Naive thymus-derived CD4-positive, alpha-beta T cell (primary cell): ENCODE data around the gene STMND1. TPM values are rescaled to one million over a fixed set of nuclear protein-coding genes. Genes with fewer than 3 reads are reported as not detected.

Experiments used
- ATAC-seq: fragments of 150-1000 bp; cut with Tn5 transposase; 2 replicates; pipeline ENCODE4 v1.10.0; 2021; ENCODE audit warnings: mild to moderate bottlenecking, moderate library complexity
- CTCF ChIA-PET: fragments of 350-600 bp; sonication (Branson Sonifier 250); formaldehyde crosslinking; loops from one replicate; lab custom pipeline; 2021; ENCODE audit warnings: antibody characterized with exemption; lab: Charles Lee
- POLR2A ChIA-PET: fragments of 350-600 bp; sonication (Branson Sonifier 250); formaldehyde crosslinking; loops from one replicate; lab custom pipeline; 2021; ENCODE audit warnings: antibody characterized with exemption, inconsistent platforms; lab: Charles Lee
- DNase-seq, 9 donors: peaks; one replicate each; pipeline versions ENCODE4 v3.0.0 to v3.0.0-alpha.2; 2020 to 2022; ENCODE audit warnings: mixed read lengths in 1 of 9
- H3K27ac ChIP-seq: one replicate; pipeline ENCODE4 v1.7.0; 2013; ENCODE audit warnings: mild to moderate bottlenecking, low read depth, low read length, moderate library complexity
- H3K27me3 ChIP-seq, 2 donors: one replicate each; pipeline ENCODE4 v1.7.0; 2013; ENCODE audit warnings: low read length in 2 of 2, mild to moderate bottlenecking in 2 of 2, moderate library complexity in 2 of 2; ENCODE audit not compliant: control insufficient read depth in 2 of 2, insufficient read depth in 2 of 2
- H3K36me3 ChIP-seq, 3 experiments: 1 replicate in 2 of 3; 2 replicates in 1 of 3; pipeline ENCODE4 v1.7.0; 2013; ENCODE audit warnings: low read length in 3 of 3, mild to moderate bottlenecking in 3 of 3, moderate library complexity in 1 of 3; ENCODE audit not compliant: insufficient read depth in 3 of 3, control insufficient read depth in 2 of 3
- H3K4me1 ChIP-seq, 2 donors: one replicate each; pipeline ENCODE4 v1.7.0; 2013; ENCODE audit warnings: low read length in 2 of 2, mild to moderate bottlenecking in 2 of 2, moderate library complexity in 1 of 2; ENCODE audit not compliant: control insufficient read depth in 2 of 2, insufficient read depth in 2 of 2
- H3K4me3 ChIP-seq: 2 replicates; pipeline ENCODE4 v1.7.0; 2013; ENCODE audit warnings: mild to moderate bottlenecking, low read length
- H3K9me3 ChIP-seq, 3 experiments: 1 replicate in 2 of 3; 2 replicates in 1 of 3; pipeline ENCODE4 v1.7.0; 2013; ENCODE audit warnings: low read length in 3 of 3; ENCODE audit not compliant: control insufficient read depth in 2 of 3
- H3K27ac Mint-ChIP-seq, 9 donors: one replicate each; pipeline ENCODE4 v1.8.0; 2020 to 2022; ENCODE audit warnings: mixed read lengths in 9 of 9, mild to moderate bottlenecking in 8 of 9, moderate library complexity in 5 of 9, inconsistent platforms in 2 of 9
- H3K27me3 Mint-ChIP-seq, 5 donors: one replicate each; pipeline ENCODE4 v1.8.0; 2021 to 2022; ENCODE audit warnings: mixed read lengths in 5 of 5, mild to moderate bottlenecking in 1 of 5
- H3K36me3 Mint-ChIP-seq, 5 donors: one replicate each; pipeline ENCODE4 v1.8.0; 2020 to 2022; ENCODE audit warnings: mixed read lengths in 5 of 5, mild to moderate bottlenecking in 3 of 5, inconsistent platforms in 1 of 5
- H3K4me1 Mint-ChIP-seq, 7 donors: one replicate each; pipeline ENCODE4 v1.8.0; 2020 to 2022; ENCODE audit warnings: mixed read lengths in 7 of 7, mild to moderate bottlenecking in 3 of 7, inconsistent platforms in 1 of 7
- H3K4me3 Mint-ChIP-seq, 10 donors: one replicate each; pipeline ENCODE4 v1.8.0; 2020 to 2022; ENCODE audit warnings: mild to moderate bottlenecking in 10 of 10, mixed read lengths in 10 of 10, moderate library complexity in 6 of 10, inconsistent platforms in 2 of 10
- H3K9me3 Mint-ChIP-seq, 11 donors: one replicate each; pipeline ENCODE4 v1.8.0; 2020 to 2022; ENCODE audit warnings: mixed read lengths in 11 of 11, mild to moderate bottlenecking in 4 of 11, inconsistent platforms in 1 of 11, moderate library complexity in 1 of 11
- intact Hi-C, 2 donors: fragments of 100-400 bp; cut with micrococcal nuclease; formaldehyde crosslinking; loops; one replicate each; pipeline ENCODE4 v1.15.1; 2023
- polyA plus RNA-seq, 2 donors: library from polyadenylated mRNA; unstranded; fragments of 300-500 nt; fragmentation: Illumina TruSeq; gene quantifications; one replicate each; pipeline ENCODE4 v1.2.3, GENCODE V29; 2021
- total RNA-seq, 6 experiments: library from RNA in 5 of 6; stranded (reverse) in 5 of 6; gene quantifications; 1 replicate in 5 of 6; 2 replicates in 1 of 6; pipeline ENCODE4 v1.2.3 and lab custom pipeline; 2021 to 2026

Gene STMND1
- total and polyA plus RNA-seq, 7 experiments from 2014 or later, result not detected

GRCh38 chr6:17125407-17125806 is 23.6 kb downstream of the STMND1 start:
- DNase-seq (no peak), ATAC-seq (no peak)
- Histone ChIP-seq H3K4me3 (no peak overlapping the region), H3K36me3 (no peaks in the 10 kb centered on the region), H3K9me3 (no peaks in the 10 kb centered on the region), H3K4me1 (no peaks in the 10 kb centered on the region), H3K27me3 (no peaks in the 10 kb centered on the region), H3K27ac (no peak overlapping the region)
- ChIA-PET CTCF (no interaction called here), POLR2A (no interaction called here)
- intact Hi-C loops, result no loop called here
- H3K4me3 Mint-ChIP-seq, result no peak overlapping the region
- H3K27ac Mint-ChIP-seq, result no peak overlapping the region
- peaks cover 0 to 38% (median 14%) of the 10 kb centered on the region in 5 donors for H3K27me3 Mint-ChIP-seq
- H3K36me3 Mint-ChIP-seq, result no peaks in the 10 kb centered on the region
- H3K4me1 Mint-ChIP-seq, result no peaks in the 10 kb centered on the region
- H3K9me3 Mint-ChIP-seq, result peaks cover 0 to 4% (median 0%) of the 10 kb centered on the region in 11 donors

GRCh38 chr6:17130786-17131185 is 28.9 kb downstream of the STMND1 start:
- Mint-ChIP-seq H3K4me1 (peaks cover 0 to 1% (median 0%) of the 10 kb centered on the region in 7 donors), H3K27me3 (peaks cover 2 to 41% (median 32%) of the 10 kb centered on the region in 5 donors), H3K36me3 (peaks cover 0 to 5% (median 0%) of the 10 kb centered on the region in 5 donors), H3K27ac (no peak overlapping the region), H3K4me3 (no peak overlapping the region), H3K9me3 (peaks cover 3 to 24% (median 14%) of the 10 kb centered on the region in 11 donors)
- ChIA-PET POLR2A (no interaction called here), CTCF (no interaction called here)
- no peaks in the 10 kb centered on the region for H3K4me1 ChIP-seq
- no peaks in the 10 kb centered on the region for H3K9me3 ChIP-seq
- H3K36me3 ChIP-seq, result no peaks in the 10 kb centered on the region
- H3K27ac ChIP-seq, result no peak overlapping the region
- no peak overlapping the region for H3K4me3 ChIP-seq
- ATAC-seq, result no peak
- no peaks in the 10 kb centered on the region for H3K27me3 ChIP-seq
- no peak for DNase-seq
- intact Hi-C loops, result no loop called here

GRCh38 chr6:17132967-17133366 is 31.1 kb downstream of the STMND1 start:
- intact Hi-C loops, result no loop called here
- ChIA-PET CTCF (no interaction called here), POLR2A (no interaction called here)
- peaks cover 0 to 5% (median 0%) of the 10 kb centered on the region in 5 donors for H3K36me3 Mint-ChIP-seq
- Histone ChIP-seq H3K9me3 (peaks cover 0 to 1% (median 0%) of the 10 kb centered on the region in 3 experiments), H3K4me3 (no peak overlapping the region), H3K27ac (no peak overlapping the region), H3K36me3 (no peaks in the 10 kb centered on the region), H3K4me1 (no peaks in the 10 kb centered on the region), H3K27me3 (no peaks in the 10 kb centered on the region)
- H3K27ac Mint-ChIP-seq, result no peak overlapping the region
- H3K27me3 Mint-ChIP-seq, result peaks cover 2 to 40% (median 32%) of the 10 kb centered on the region in 5 donors
- H3K9me3 Mint-ChIP-seq, result peaks cover 12 to 41% (median 21%) of the 10 kb centered on the region in 11 donors
- H3K4me3 Mint-ChIP-seq, result no peak overlapping the region
- no peak for ATAC-seq
- DNase-seq, result no peak
- peaks cover 0 to 1% (median 0%) of the 10 kb centered on the region in 7 donors for H3K4me1 Mint-ChIP-seq

- Histone ChIP-seq H3K27ac (no peak overlapping the region), H3K4me3 (no peak overlapping the region), H3K4me1 (no peaks in the 10 kb centered on the region), H3K9me3 (peaks cover 0 to 7% (median 0%) of the 10 kb centered on the region in 3 experiments), H3K27me3 (no peaks in the 10 kb centered on the region), H3K36me3 (no peaks in the 10 kb centered on the region)
- Mint-ChIP-seq H3K4me1 (no peaks in the 10 kb centered on the region), H3K9me3 (peaks cover 13 to 61% (median 22%) of the 10 kb centered on the region in 11 donors), H3K36me3 (peaks cover 0 to 5% (median 0%) of the 10 kb centered on the region in 5 donors), H3K27ac (no peak overlapping the region), H3K27me3 (peaks cover 2 to 25% (median 17%) of the 10 kb centered on the region in 5 donors), H3K4me3 (no peak overlapping the region)
- DNase-seq (no peak), ATAC-seq (no peak)
- ChIA-PET POLR2A (no interaction called here), CTCF (interaction anchor here (1.2 kb wide), 1 partner anchor 8 kb away, joined by 3 read pairs; no protein-coding TSS in a partner anchor)
- intact Hi-C loops, result no loop called here
Observed at GRCh38 chr6:17138033-17138432, 36.2 kb downstream of the STMND1 start.

- Histone ChIP-seq H3K27me3 (no peaks in the 10 kb centered on the region), H3K4me3 (no peak overlapping the region), H3K4me1 (no peaks in the 10 kb centered on the region), H3K36me3 (no peaks in the 10 kb centered on the region), H3K9me3 (peaks cover 0 to 8% (median 0%) of the 10 kb centered on the region in 3 experiments), H3K27ac (no peak overlapping the region)
- H3K4me3 Mint-ChIP-seq, result no peak overlapping the region
- peaks cover 0 to 12% (median 0%) of the 10 kb centered on the region in 5 donors for H3K36me3 Mint-ChIP-seq
- H3K27me3 Mint-ChIP-seq, result peaks cover 0 to 31% (median 9%) of the 10 kb centered on the region in 5 donors
- ChIA-PET POLR2A (no interaction called here), CTCF (no interaction called here)
- no peak for ATAC-seq
- intact Hi-C loops, result no loop called here
- no peaks in the 10 kb centered on the region for H3K4me1 Mint-ChIP-seq
- H3K9me3 Mint-ChIP-seq, result peaks cover 13 to 47% (median 22%) of the 10 kb centered on the region in 11 donors
- DNase-seq, result no peak
- no peak overlapping the region for H3K27ac Mint-ChIP-seq
Observed at GRCh38 chr6:17144016-17144415, 42.2 kb downstream of the STMND1 start.

GRCh38 chr6:17149571-17149970 is 47.7 kb downstream of the STMND1 start:
- peaks cover 0 to 8% (median 0%) of the 10 kb centered on the region in 5 donors for H3K36me3 Mint-ChIP-seq
- Histone ChIP-seq H3K9me3 (peaks cover 0 to 3% (median 0%) of the 10 kb centered on the region in 3 experiments), H3K36me3 (no peaks in the 10 kb centered on the region), H3K27me3 (no peaks in the 10 kb centered on the region), H3K27ac (no peak overlapping the region), H3K4me1 (no peaks in the 10 kb centered on the region), H3K4me3 (no peak overlapping the region)
- ChIA-PET CTCF (interaction anchor here (0.7 kb wide), 1 partner anchor 9 kb away, joined by 3 read pairs; no protein-coding TSS in a partner anchor), POLR2A (no interaction called here)
- DNase-seq (no peak), ATAC-seq (no peak)
- H3K27me3 Mint-ChIP-seq, result peaks cover 0 to 35% (median 12%) of the 10 kb centered on the region in 5 donors
- peak overlapping the region in 1 of 9 donors; percentile 57 for H3K27ac Mint-ChIP-seq
- H3K9me3 Mint-ChIP-seq, result peaks cover 7 to 26% (median 10%) of the 10 kb centered on the region in 11 donors
- H3K4me3 Mint-ChIP-seq, result no peak overlapping the region
- intact Hi-C loops, result no loop called here
- no peaks in the 10 kb centered on the region for H3K4me1 Mint-ChIP-seq

- Histone ChIP-seq H3K9me3 (no peaks in the 10 kb centered on the region), H3K27me3 (no peaks in the 10 kb centered on the region), H3K4me1 (no peaks in the 10 kb centered on the region), H3K27ac (no peak overlapping the region), H3K36me3 (no peaks in the 10 kb centered on the region), H3K4me3 (no peak overlapping the region)
- Mint-ChIP-seq H3K4me1 (no peaks in the 10 kb centered on the region), H3K27me3 (peaks cover 0 to 35% (median 12%) of the 10 kb centered on the region in 5 donors), H3K36me3 (peaks cover 0 to 8% (median 0%) of the 10 kb centered on the region in 5 donors), H3K27ac (no peak overlapping the region), H3K9me3 (peaks cover 5 to 20% (median 9%) of the 10 kb centered on the region in 11 donors), H3K4me3 (no peak overlapping the region)
- intact Hi-C loops, result loop anchor here in 1 of 2 donors (10.0 kb wide), 1 partner anchor 975 kb away; the partner anchor contains the start of gene NHLRC1
- DNase-seq, result no peak
- no peak for ATAC-seq
- POLR2A ChIA-PET, result no interaction called here
- CTCF ChIA-PET, result interaction anchor here (0.7 kb wide), 1 partner anchor 10 kb away, joined by 3 read pairs; no protein-coding TSS in a partner anchor
Observed at GRCh38 chr6:17150096-17150495, 48.2 kb downstream of the STMND1 start.
